Ammon's horn (tissue), 1 donor: ENCODE results near the gene ANKRD55.
A peak's percentile ranks its signal among the peaks of the same experiment; 100 is the strongest.
"Not testable (repeated sequence)": the region's sequence is repeated elsewhere in the genome, so short reads cannot be mapped to it uniquely, and the experiment has no call there.

ENCODE experiments used
- DNase-seq: peaks from one replicate; pipeline ENCODE4 v3.0.0-alpha.2; 2016; ENCODE audit warnings: low spot score

ANKRD55 gene

DNA sequence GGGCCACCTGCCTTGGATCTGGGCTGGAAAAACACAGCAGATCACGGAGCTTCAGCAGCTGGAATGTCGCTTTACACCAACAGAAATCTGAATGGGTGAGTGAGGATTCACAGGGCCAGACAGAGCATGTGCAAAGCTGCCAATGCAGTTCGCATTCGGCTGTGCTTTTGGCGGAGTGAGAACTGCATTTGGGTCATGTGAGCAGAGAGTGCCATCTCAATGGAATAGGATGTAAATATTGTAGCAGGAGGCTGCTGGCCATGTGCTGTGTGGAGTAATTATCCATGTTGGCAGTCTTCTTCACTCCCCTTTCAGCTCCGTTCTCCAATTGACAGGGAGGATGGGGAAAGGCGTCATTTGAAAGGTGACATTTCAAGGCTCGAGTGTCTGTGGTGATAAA is at the start of gene ANKRD55:
TSS of gene ANKRD55 (minus strand) at position 101 of the 400 bp plus-strand sequence. CDS start 417 bp downstream, outside the sequence.
- DNase-seq: peak; percentile 38

DNA sequence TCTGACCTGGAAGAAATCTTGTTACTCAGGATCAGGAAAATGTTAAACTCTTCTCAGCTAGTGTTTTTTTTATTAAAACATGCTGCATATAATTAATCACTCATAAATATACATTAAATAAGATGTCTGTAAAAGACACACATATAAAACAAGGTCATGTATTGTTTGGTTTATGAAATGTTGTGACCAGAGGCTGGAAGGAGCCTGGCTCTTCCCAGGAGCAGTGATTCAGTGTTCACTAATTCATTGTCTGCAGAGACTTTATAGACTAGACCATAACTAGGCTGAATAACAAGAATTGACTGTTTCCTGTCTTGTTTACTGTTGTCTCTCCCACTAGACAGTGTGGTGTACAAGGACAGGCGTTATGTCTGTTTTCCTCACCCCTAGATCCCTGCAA is 49.1 kb upstream of the ANKRD55 start:
- no peak for DNase-seq

DNA sequence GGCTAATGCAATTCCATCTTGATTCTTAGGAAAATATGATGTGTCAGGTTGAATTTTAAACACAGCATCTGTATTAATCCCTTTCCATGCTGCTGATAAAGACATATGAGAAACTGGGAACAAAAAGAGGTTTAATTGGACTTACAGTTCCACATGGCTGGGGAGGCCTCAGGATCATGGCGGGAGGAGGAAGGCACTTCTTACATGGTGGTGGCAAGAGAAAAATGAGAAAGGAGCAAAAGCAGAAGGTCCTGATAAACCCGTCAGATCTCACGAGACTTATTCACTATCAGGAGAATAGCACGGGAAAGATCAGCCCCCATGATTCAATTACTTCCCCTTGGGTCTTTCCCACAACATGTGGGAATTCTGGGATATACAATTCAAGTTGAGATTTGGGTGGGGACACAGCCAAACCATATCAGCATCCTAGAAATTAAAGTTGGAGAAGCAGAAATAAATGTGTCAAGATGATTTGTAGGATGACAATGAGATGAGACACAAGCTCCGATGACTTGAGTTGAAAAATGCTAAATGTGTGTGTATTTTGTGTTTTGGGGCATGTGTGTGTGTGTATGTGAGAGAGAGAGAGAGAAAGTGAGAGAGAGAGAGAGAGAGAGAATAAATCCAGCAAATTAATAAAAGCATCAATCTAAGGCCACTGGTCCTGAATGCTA is 48.5 kb upstream of the ANKRD55 start:
- DNase-seq: no peak

DNA sequence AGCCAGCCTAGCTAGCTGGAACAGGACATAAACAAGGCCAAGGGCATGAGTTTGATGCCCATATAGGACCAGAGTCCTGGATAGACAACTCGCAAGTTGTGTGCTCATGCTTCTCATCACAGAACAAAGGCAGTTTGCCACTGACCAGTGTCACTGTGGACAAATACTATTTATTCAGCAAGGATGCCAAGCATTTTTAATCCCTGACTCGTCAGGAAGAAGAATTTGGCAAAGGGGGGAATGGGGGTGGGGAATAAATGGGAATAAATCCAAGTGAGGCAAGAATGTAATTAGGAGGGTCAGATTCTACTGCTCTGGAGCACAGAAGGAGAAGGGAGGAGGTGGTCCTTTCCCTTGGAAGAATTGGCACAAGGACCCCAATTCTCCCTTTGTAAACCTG is 46.8 kb upstream of the ANKRD55 start:
- no peak for DNase-seq

DNA sequence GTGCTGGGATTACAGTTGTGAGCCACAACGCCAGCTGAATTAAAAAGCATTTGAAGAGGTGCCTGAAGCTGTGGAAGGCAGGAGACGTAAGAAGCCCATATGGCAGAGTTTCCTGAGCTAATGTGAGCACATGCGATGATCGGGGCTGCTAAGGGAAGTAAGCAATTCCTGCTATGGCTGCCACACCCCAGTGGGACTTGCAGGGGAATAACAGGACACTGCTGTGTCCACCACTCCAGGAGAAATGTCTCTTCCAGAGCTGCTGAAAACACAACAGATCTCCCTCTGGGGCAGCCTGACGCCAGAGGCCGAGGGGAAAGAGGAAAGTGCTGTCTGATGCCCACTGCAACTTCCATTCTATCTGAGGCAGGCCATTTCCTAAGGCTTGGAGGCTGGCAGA is 46.2 kb upstream of the ANKRD55 start:
- DNase-seq: no peak

DNA sequence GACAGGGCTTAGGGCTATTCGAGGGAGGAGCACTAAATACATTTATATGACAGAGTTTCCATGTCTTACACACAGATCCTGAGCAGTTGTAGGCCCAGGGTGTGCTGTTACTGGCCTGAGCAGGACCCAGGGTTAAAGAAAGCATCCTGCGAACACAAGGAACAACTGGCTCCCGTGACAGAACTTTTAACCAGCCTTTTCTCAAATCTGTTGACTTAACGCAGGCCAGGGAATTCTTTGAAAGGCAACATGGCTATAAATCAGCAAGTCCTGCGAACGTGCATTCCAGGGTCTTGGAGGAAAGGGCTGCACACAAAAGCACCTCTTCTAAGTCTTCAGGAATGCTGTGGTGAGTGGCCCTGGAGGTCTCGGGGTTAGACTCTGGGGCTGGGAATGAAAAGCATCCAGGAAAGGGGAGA is 45.2 kb upstream of the ANKRD55 start:
- DNase-seq: no peak

DNA sequence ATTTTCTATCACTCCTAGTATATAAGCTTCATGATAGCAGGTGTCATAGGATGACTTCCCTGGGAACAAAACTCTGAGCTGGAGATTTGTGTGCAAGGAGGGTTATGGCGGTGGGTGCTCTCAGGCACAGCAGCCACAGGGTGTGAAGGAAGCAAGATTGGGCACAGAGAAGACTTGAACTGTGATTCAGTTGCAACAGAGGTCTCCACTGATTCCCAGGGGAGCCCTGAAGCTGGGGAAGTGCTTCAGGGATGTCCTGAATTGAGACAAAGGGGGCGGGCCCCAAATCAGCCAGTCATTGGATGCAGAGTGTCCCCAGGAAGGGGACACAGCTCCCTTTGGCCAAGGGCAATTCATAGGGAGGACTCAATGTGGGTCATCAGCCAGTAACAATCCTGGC is 44.4 kb upstream of the ANKRD55 start:
- DNase-seq: no peak

DNA sequence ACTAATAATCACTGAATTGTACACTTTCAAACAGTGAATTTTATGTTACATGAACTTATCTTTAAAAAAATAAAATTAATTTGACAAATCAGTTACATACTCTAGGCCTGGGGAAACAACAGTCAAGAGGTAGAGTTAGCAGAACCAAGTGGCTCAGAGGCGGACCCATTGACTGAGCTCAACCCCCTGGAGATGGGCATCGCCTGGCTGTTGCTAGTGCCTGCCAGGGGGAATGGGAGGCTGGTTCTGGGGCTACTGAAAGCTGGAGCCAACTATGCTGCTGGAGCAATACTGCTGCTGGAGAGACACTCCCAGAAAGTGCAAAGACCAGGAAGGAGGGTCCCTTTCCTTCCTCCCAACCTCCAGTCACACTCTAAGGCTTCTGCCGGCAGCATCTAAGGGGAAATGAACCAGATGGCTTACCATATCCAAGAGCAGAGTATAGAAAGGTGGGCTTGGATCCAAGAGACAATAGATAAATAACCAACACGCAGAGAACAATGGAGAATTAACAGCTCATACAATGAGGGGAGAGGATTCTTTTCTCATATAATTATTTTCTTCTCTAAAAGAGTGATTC is 40.3 kb upstream of the ANKRD55 start:
- no peak for DNase-seq

DNA sequence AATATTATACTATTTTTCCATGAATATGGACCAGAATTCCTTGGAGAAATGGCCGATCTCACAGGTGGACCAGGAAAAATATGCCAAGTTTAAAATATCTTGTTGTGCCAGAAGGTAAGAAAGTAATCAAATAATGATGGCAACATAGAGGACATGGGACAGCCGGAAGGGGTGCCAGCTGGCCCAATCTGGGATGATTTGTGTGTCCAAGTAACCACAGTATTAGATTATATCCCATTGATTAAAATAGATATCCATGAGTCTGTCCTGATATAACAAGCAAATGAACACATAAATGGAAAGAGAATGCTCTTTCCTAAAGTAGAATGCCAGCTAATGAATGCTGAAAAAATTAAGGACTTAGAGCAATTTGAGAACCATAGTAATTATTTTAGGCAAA is 39.6 kb upstream of the ANKRD55 start:
- DNase-seq: no peak

DNA sequence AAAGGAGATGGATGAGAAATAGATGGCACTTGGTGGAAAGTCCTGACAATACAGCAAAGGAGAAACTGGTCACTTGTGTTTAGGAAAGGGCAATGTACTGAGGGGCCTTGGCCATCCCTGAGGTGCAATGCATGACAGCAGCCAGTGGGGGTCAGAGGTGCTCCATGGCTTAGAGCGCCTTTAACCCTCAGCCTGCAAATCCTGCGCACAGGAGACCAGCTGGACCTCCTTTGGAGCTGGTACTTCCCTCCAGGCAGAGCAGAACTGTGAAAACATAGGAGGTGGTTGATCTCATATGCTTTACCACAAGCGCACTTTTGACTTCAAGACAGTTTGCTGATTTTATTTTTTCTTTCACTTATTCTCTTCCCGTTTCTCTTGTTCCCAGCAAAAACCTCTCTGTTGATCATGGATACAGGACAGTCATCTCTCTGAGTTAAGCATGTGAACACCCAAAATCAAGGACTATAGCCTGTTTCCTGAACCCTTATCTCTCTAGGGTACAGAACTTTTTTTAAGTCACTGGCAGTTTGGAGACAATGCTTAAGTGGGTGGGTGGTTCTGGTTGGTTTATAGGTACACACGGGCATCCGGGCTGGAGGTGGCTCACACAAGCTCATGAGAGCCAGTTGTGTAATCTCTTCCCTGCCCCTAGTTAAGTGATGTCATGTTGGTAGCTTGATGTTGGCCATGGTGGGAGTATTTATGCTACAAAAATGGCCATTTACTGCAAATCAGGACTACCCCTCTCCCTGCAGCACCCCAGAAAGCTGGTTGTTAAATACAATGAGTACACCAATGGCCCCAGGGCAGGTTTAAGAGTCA is 37.6 kb upstream of the ANKRD55 start:
- DNase-seq: peak; percentile 94

DNA sequence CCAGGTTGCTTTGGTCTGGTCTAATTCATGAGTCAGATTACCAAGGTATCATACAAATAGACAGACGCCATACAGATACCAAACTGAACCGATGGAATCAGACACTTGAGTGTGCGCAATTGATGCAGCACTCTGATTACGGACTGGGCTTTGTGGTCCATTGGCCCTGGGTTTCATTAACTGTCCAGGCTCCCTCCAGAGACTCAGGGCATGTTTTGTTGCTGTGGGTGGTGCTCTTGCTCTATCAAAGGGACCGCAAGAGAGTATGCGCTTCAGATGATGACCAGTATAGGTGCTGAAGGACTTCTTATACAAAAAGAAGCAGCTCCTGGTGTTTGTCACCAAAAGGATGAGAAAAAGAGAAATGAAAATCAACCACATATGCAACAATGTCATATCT is 36.9 kb upstream of the ANKRD55 start:
- no peak for DNase-seq

DNA sequence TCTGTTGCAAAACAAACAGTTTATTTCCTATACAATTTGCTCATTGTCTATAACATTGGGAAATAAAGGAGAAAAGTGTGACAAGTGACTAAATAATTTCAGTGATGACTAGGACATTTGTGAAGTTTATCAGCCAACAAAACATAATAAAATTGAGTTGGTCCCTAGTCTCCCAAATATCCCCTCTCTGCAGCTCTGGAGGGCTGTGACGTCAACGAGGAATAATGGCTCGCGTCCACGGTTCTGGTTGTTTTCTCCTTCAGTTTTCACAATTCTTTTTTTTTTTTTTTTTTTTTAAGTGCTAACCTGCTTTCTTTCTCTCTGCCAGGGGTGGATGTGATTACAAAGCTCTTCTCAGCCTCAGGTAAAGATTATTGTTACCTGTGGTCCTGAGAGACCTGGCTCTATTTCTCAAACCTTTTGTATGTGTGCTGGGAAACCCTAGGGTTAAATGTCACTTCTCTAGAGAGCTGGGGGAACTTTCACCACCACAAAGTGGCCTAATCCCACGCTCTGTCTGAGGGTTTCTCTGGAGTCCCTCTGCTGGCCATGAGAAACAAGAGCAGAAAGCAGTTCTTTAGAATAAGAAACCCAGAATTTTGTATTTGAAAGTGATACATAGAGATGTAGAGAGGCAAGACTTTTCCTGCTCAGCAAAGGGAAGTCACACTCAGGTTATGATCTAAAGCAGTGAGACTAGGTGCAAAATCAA is 36.2 kb upstream of the ANKRD55 start:
- DNase-seq: peak; percentile 9

DNA sequence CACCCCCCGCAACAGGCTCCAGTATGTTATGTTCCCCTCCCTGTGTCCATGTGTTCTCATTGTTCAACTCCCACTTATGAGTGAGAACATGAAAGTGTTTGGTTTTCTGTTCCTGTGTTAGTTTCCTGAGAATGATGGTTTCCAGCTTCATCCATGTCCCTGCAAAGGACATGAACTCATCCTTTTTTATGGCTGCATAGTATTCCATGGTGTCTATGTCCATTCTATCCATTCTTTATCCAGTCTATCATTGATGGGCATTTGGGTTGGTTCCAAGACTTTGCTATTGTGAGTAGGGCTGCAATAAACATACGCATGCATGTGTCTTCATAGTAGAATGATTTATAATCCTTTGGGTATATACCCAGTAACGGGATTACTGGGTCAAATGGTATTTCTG is 35.6 kb upstream of the ANKRD55 start:
- not testable (repeated sequence) for DNase-seq

DNA sequence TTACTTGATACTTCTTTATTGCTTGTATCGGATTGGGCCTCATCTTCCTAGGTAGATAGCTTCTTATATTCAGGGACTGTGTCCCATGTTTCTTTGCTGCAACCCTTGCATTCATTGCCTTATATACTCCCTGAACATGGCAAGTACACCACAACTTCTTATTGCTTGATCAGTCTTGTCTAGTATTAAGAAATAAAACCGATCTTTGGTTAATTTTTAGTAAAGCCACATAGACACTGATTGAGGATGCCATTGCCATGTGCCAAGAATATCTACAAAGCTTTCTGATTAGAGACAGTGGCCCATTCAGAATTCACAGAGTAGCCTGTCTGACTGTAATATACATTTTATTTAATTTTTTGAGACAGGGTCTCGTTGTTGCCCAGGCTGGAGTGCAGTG is 34.7 kb upstream of the ANKRD55 start:
- no peak for DNase-seq

DNA sequence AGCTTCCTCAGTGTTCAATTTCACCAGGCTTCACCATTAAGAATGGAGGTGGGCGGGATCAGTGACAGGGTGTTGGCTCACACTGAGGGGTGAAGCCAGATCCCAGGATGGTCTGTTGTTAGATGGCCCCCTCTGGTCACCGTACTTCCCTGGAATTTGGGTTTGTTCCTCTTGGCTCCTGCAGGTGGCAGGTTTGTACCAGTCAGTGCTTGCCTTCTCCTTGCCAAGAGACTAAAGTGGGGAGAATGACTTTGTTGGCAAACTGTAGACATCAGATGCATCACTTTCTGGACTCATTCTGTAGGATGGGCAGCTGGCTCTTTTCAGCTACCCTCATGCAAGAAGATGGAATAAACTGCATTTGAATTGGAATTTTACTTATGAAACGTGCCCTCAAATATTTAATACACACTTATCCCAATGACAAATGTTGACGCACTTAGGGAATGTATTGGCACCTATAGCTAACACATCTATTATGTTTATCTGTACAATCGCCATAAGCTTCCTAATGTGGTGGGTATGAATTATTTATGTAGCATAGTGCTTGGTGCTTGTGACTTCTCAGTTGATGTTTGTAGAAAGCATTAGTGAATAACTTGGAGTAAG is 31.4 kb upstream of the ANKRD55 start:
- DNase-seq: peak; percentile 29

DNA sequence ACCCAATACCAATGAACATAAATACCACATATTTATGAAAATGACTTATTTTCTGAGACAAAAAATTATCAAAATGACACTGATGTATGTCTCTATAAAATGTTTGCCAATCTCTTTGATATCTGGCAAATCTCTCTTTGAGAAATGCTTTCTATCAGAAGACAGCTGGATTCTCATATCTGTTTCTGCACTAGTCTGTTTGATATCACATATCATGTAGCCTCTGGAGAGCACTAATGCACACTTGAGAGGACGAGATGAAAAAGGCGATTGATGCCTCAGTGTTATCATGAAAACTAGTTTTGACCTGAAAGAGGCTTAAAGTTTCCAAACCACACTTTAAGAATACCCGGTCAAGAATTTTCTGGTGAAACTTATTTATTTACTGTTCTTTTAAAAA is 29.1 kb upstream of the ANKRD55 start:
- no peak for DNase-seq

DNA sequence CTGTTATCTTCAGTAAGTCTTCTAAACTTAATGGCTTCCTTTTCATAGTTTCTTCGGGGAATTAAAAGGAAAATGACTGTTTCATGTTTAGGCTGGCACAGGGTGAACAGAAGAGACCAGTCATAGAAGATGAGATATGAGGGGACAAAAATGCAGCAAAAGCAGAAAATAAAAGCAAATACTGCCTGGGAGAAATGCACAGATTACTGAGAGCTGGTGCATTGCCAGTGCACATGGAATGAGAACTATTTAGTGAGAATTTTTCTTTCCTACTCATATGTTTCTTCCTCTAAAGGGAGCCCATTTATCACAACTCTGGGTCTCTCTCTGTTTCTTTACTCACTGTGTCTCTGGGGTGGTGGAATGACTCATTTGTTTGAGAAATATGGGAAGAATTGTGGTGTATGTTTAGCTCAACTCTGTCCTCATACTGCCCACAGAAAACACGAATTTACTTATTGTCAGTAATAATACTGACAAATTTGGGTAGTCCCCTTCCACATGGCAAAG is 25.9 kb upstream of the ANKRD55 start:
- DNase-seq: no peak

DNA sequence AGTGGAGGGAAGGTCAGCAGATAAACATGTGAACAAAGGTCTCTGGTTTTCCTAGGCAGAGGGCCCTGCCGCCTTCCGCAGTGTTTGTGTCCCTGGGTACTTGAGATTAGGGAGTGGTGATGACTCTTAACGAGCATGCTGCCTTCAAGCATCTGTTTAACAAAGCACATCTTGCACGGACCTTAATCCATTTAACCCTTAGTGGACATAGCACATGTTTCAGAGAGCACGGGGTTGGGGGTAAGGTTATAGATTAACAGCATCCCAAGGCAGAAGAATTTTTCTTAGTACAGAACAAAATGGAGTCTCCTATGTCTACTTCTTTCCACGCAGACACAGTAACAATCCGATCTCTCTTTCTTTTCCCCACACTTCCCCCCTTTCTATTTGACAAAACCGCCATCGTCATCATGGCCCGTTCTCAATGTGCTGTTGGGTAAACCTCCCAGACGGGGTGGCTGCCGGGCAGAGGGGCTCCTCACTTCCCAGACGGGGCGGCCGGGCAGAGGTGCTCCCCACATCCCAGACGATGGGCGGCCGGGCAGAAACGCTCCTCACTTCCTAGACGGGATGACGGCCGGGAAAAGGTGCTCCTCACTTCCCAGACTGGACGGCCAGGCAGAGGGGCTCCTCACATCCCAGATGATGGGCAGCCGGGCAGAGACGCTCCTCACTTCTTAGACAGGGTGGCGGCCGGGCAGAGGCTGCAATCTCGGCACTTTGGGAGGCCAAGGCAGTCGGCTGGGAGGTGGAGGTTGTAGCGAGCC is 24.8 kb upstream of the ANKRD55 start:
- DNase-seq: not testable (repeated sequence)

DNA sequence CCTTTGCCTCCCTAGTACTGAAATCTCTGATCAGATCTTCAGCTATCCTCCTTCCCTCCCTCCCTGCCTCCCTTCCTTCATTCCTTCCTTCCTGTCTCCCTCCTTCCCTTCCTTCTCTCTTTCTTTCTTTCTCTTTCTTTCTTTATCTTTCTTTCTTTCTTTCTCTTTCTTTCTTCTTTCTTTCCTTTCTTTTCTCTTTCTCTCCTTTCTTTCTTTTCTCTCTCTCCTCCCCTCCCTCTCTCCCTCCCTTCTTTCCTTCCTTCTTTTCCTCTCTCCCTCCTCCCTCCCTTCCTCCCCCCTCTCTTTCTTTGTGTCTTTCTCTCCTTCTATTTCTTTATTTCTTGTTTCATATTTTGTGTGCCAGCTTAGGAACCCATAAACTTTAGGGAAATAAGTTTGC is 23.9 kb upstream of the ANKRD55 start:
- no peak for DNase-seq

DNA sequence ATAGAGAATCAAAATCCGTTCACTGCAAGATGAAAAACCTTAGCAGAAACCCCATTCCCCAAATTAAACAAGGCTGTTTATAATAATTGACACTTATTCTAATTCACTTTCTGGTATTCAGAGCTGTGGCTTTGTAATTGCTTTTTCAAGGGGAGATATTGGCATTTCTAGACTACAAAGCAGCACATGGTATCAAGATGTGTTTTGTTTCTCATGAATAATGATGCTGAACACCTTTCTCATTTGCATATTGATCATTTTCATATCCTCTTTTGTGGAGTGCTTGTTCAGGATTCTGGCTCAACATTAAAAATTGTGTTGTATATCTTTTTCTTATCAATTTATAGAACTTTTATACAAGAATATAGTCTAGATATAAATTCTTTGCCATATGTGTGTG is 22.4 kb upstream of the ANKRD55 start:
- DNase-seq: no peak

DNA sequence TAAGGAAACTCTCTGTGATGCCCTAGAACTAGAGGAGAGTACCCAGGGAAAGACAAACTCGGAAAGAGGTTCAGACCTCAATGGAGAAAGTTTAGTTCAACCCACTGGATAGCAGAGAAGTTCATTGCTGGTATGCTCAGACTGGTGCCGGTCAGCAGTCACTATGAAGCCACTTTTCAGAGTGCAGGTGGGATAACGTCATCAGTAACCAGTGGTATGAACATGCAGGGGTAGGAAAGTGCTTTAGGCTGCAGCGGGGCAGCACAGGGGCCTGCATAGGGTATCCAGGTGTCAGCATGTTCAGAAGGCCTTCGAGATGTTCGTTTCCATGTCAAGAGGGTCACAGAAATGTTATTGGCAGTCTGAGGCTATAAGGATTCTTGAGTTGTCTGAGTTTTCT is 20.8 kb upstream of the ANKRD55 start:
- no peak for DNase-seq
